ENCODE measurements around the gene VRK1.

The VRK1 gene

GRCh38 chr14:96926001-96926400 lies 128.8 kb downstream of the VRK1 start:
- no peak for DNase-seq

GRCh38 chr14:96928779-96929380 lies 131.7 kb downstream of the VRK1 start:
- DNase-seq: no peak

GRCh38 chr14:96929950-96930349 lies 132.8 kb downstream of the VRK1 start:
- no peak for DNase-seq

- DNase-seq: no peak
These were observed 133.3 kb downstream of the VRK1 start for GRCh38 chr14:96930526-96930925.

All from inflammatory macrophage (primary cell).